ENCODE measurements around the gene CASZ1.
A peak's percentile ranks its signal among the peaks of the same experiment; 100 is the strongest.

CASZ1 gene

GRCh38 chr1:10706376-10706913 lies 90.0 kb downstream of the CASZ1 start:
- DNase-seq, result no peak

DNA sequence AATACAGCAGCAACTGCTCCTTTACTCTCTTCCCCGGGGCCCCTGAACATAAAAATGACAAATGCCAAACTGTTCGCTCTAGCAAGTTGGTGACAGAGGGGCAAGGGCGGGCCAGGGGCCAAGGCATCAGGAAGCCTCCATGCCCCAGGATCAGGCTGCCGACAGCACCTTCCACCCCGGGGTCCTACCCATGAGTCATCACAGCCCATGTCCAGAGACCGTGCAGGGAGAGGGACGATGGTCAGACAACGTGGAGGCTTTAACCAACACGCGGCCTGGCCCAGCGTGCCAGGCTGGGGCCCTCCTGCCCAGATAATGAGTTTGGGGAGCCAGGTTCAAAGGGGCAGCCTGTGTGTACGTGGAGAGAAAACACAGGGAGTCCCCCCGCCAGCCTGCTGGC lies 90.5 kb downstream of the CASZ1 start:
- DNase-seq, result no peak

GRCh38 chr1:10704368-10704882 lies 92.0 kb downstream of the CASZ1 start:
- no peak for DNase-seq

- DNase-seq, result no peak
Measured at GRCh38 chr1:10703702-10704101, 92.7 kb downstream of the CASZ1 start.

DNA sequence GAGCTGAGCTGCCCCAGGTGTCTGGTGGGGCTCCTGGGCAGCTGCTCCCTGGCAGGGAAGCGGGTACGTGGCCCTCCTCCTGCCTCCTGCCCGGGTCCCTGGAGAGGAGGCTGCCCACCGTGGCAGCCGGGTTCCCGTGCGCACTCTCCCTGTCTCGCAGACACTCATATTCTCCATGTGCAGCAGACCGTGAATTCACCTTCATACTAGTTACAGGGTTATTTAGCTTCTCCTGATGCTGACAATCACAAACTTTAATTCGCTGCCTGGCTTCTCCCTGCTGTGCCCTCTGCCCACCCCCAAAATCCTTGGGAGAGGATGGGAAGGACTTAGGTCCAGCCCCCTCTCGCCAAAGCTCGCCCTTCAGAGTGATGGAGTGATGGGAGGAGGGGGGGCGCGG lies 95.3 kb downstream of the CASZ1 start:
- DNase-seq, result no peak

DNA sequence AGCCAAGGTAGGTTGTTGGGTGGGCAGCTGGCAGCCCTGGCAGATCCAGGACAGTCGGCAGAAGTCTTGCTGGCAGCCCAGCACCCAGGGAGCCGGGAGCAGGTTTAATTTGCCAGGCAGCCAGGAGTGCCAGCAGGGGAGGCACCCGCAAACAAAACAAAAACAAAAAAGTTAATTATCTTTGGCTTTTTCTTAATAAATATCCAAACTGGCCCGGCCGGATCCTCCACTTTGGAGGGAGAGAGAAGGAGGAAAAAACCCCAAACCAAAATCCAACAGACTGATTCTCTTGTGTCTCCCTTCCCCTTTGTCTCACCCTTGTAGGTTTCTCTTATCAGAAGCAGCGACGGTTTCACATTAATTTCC lies 97.0 kb downstream of the CASZ1 start:
- DNase-seq, result no peak

GRCh38 chr1:10698726-10699469 lies 97.5 kb downstream of the CASZ1 start:
- no peak for DNase-seq

DNA sequence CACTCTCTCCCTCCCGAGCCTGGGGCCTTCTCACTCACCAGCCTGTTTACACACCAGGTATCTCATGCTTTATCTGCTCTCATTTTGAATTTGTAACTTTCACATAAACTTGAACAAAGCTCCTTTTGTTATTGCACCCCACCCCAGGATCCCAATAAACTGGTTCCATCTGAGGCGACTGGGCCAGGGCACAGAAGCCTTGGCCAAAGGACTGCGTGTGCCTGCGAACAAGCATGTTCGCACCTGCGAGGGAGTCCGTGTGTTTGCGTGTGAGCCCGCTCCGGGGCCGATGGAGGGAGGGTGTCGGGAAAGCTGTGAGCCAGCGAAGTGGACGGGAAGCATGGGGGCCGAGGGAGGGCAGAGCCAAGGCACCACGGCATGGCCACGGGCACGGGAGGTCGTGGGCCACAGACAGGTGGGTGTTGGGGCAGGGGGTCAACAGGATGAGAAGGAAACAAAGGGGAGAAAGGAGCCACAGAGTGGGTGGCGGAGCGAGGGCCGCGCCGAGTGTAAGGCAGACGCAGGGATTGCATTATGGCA lies 98.8 kb downstream of the CASZ1 start:
- no peak for DNase-seq

- no peak for DNase-seq
Measured at GRCh38 chr1:10696977-10697376, 99.5 kb downstream of the CASZ1 start.

DNA sequence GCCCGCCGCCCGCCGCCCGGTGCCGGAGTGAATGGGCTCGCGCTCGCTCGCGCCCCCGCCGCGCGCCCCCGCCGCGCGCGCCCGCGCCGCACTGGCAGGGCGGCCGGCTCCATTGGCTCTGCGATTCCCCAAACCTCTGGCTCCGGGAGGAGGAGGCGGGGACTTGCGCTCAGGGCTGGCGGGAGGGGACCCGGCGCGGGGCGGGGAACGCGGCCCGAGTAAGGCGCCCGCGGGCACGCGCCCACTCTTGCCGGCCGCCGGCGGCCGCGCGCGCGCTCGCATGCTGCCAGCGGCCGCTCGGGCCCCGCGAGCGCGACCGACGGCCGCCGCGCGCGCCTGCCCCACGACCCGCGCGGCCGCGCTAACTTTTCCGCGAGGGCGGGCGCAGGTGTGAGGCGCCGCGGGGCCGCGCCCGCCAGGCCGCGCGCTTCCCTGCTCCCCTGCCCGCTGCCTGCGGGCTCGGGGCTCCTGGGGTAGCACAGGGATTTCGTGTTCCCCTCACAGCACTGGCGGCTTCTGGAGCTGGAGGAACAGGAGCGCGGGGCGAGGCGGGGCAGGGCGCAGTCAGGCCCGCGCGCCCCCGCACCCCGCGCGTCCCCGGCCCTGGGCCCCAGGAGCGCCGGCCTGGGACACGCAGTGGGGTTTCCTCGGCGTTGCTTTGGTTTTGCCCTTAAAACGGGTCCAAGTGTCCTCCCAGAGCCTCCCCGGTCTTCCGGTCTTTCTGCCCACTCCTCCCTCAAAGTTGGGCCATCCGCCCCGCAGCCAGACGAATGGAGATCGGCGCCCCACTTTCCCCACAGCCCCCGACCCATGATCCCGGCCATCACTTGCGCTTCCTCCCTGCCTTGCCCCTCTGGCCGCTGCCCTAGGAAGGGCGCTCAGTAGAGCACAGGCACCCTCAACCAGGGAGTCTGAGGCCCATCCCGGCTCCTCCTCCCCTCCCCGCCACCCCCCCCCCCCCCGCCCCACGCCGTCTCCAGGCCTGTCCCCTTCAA lies 101.5 kb downstream of the CASZ1 start:
- DNase-seq, result peak in 46 of 51 donors; percentile 6 to 81 (median 60)

DNA sequence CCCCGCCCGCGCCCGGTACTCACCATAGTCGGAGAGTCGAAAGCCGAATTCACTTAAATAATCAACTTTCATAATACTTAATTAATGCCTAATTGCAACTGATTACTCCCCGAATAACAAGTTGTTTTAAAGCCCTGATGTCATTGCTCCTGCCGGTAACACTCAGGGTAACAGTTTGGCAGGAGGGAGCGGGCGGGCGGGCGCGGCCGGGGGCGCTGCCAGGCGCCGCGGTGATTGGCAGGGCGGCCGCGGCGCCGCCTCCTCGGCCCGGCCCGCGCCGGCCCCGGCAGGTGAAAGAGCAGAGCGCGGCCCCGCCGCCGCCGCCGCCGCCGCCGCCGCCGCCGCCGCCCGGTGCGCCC lies 102.2 kb downstream of the CASZ1 start:
- peak in 1 of 51 donors; percentile 64 for DNase-seq

DNA sequence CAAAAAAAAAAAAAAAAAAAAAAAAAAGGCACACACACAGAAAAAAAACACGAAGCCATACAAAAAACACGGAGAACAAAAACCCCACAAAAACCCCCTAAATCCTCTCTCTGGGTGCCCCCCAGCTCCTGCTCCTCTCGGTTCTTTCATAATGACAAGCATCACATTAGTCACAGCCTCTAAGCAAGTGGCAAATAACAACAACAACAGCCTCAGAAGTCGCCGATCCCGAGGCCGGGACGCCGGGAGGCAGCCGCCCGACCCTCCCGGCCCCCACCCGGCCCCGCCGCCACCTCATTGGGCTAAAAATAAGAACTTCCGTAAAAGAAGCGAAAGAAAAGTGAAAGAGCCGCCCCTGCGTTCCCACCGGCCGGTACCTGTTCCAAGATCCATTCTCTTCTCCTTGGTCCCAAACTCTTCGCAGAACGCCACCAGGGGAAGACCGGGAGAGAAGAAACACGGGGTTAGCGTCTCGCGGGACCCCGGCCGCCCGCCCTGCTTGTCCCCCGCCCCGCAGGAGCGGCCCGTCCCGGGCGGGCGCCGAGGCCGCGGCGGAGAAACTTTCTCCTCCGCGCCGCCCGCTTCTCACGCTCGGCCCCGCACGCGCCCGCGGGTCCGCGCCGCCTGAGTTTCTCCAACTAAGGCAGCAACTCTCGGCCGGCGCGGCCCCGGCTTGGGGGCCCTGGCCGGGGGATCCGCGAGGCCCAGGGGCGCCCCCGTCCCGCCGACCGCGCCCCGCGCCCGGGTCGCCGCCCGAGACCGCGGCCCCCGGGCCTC lies 102.8 kb downstream of the CASZ1 start:
- peak in 7 of 51 donors; percentile 11 to 51 (median 36) for DNase-seq

DNA sequence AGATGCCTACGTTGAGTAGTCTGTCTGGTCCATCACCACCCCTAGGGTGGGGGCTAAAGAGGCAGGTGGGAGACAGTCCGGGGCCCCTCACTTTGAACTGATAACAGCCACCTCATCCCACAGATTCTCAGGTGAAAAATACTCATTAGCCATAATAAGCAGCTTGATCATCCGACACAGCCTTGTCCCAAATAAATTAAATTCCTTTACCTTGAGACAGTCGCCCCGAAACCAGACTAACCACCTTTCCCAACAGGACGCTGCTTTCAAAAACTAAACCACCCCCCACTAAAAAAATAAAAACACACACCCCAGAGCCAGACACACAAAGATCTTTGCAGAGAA lies 103.3 kb downstream of the CASZ1 start:
- no peak for DNase-seq

GRCh38 chr1:10692401-10693021 lies 103.9 kb downstream of the CASZ1 start:
- peak in 1 of 51 donors; percentile 10 for DNase-seq

DNA sequence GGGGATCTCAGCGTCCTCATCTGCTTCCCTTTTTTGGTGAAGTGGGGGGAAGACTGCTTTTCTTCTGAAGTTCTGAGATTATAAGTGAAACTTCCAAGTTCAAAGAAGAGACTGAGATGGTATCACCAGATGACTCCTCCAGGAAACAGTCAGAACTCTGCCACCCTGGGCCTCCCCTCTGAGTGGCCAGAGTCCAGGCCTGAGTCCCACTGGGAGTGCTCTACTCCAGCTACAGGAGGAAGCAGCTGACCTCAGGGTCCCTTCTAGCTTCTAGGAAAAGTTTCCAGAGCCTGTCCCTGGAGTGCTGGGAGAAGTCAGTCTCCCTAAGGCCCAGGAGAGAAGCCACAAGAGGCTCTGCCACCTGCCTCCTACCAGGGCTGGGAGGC lies 104.7 kb downstream of the CASZ1 start:
- no peak for DNase-seq

GRCh38 chr1:10691075-10691739 lies 105.2 kb downstream of the CASZ1 start:
- DNase-seq, result no peak

GRCh38 chr1:10690484-10690883 lies 106.0 kb downstream of the CASZ1 start:
- DNase-seq, result no peak

- DNase-seq, result no peak
Measured at GRCh38 chr1:10688409-10688786, 108.0 kb downstream of the CASZ1 start.

DNA sequence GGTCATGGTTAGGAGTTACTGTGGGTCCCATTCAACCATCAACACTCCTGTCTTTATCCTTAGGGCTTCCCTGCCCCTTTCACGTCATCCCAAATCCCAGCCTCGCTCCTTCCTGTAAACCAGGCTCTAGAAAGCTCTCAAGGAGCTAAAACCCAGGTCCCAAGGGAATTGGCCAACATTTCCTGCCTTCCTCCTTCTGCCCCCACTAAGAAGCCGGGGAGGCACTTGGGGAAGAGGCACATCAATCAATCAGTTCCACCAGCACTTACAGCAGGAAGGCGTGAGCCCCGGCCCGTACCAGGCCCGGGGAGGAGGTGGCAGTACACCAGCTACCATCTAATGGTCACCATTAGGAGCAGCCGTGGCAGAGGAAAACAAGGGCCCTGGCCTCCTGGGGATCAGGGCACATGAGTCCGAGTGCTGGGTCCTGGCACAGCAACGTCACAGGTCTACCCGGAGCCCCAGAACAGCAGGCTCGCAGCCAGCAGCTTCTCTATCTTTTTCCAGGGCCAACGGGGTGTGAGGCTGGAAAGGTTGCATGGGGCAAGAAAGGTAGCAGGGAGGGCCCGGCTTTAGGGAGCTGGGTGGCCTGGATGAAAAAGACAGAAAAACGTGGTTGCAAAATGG lies 108.6 kb downstream of the CASZ1 start:
- DNase-seq, result no peak

DNA sequence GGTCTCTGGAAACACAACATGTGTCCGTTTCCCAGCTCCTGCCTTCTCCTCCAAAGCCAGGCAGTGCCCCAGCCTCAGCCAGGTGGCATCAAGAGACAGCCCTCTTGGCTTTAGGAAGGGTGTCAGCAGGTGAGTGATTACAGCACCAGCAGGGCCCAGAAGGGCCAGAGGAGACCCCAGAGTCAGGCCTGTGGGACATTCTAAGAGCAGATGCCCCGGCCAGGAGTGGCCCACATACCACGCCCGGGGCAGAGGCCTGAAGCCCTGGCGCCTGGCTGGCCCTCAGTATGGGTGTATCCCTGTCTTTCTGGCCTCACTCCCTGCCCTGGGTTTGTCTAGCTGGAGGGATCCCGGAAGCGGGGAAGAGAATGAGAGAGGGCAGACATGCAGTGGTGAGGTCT lies 109.2 kb downstream of the CASZ1 start:
- no peak for DNase-seq
